IMR-90 (cell line): Measurements from ENCODE around the gene RASD2. TPM values are rescaled to one million over a fixed set of nuclear protein-coding genes. Genes with fewer than 3 reads are reported as not detected.

Experiments
- ATAC-seq: fragments of 200-7000 bp; cut with Tn5 transposase; 2 replicates; pipeline ENCODE4 v1.9.1; 2020; ENCODE audit warnings: low read depth, mild to moderate bottlenecking, moderate library complexity
- BruUV-seq: library from RNA; stranded (reverse); fragments of 400-500 nt; replicated peaks from 2 replicates; lab custom pipeline; 2021; lab: Mats Ljungman, UMichigan
- CTCF ChIA-PET: fragments of 300-600 bp; formaldehyde crosslinking; extraction: SDS; loops from one replicate; lab custom pipeline; 2021; ENCODE audit warnings: antibody characterized with exemption; lab: Yijun Ruan, JAX
- POLR2A ChIA-PET: fragments of 300-600 bp; sonication (Branson Sonifier 250); formaldehyde crosslinking; loops from one replicate; lab custom pipeline; 2022; ENCODE audit warnings: antibody characterized with exemption; ENCODE audit not compliant: unreplicated experiment; lab: Charles Lee
- DNase-seq: peaks from one replicate; pipeline ENCODE4 v3.0.0; 2013
- H2AFZ ChIP-seq: replicated peaks from 2 replicates; pipeline ENCODE3; 2013; ENCODE audit warnings: low read length, mild to moderate bottlenecking; ENCODE audit not compliant: poor library complexity
- H2AK5ac ChIP-seq: 2 replicates; pipeline ENCODE4 v1.6.1; 2013; ENCODE audit warnings: low read depth, low read length, inconsistent platforms
- H2AK9ac ChIP-seq: replicated peaks from 2 replicates; pipeline ENCODE3; 2013; ENCODE audit warnings: mild to moderate bottlenecking, low read depth, low read length, moderate library complexity; ENCODE audit not compliant: poor library complexity
- H2BK120ac ChIP-seq: 2 replicates; pipeline ENCODE4 v1.6.1; 2013; ENCODE audit warnings: low read depth, low read length, inconsistent platforms
- H2BK15ac ChIP-seq: 3 replicates; pipeline ENCODE4 v1.6.1; 2013; ENCODE audit warnings: low read depth, low read length, inconsistent platforms
- H2BK20ac ChIP-seq: 2 replicates; pipeline ENCODE4 v1.6.1; 2013; ENCODE audit warnings: low read depth, mild to moderate bottlenecking, inconsistent platforms, low read length, moderate library complexity
- H2BK5ac ChIP-seq: 2 replicates; pipeline ENCODE4 v1.6.1; 2013; ENCODE audit warnings: mild to moderate bottlenecking, low read depth, low read length, inconsistent platforms; ENCODE audit not compliant: poor library complexity, severe bottlenecking
- H3K14ac ChIP-seq: replicated peaks from 2 replicates; pipeline ENCODE4 v1.6.1; 2013; ENCODE audit warnings: low read depth, low read length, inconsistent platforms
- H3K18ac ChIP-seq: 2 replicates; pipeline ENCODE4 v1.6.1; 2013; ENCODE audit warnings: low read depth, low read length, control low read depth
- H3K23ac ChIP-seq: 2 replicates; pipeline ENCODE4 v1.6.1; 2013; ENCODE audit warnings: low read depth, low read length, inconsistent platforms
- H3K27ac ChIP-seq: 2 replicates; pipeline ENCODE4 v1.5.1; 2013; ENCODE audit warnings: mild to moderate bottlenecking, control low read depth, low read length; ENCODE audit not compliant: insufficient read depth
- H3K27me3 ChIP-seq: 2 replicates; pipeline ENCODE4 v1.6.1; 2013; ENCODE audit warnings: low read length; ENCODE audit not compliant: control insufficient read depth, insufficient read depth
- H3K36me3 ChIP-seq: 2 replicates; pipeline ENCODE4 v1.6.1; 2013; ENCODE audit warnings: low read length, mixed read lengths; ENCODE audit not compliant: control insufficient read depth, insufficient read depth
- H3K4ac ChIP-seq: 2 replicates; pipeline ENCODE4 v1.6.1; 2013; ENCODE audit warnings: low read depth, low read length, inconsistent platforms
- H3K4me1 ChIP-seq: 2 replicates; pipeline ENCODE4 v1.6.1; 2013; ENCODE audit warnings: low read length, mixed read lengths; ENCODE audit not compliant: control insufficient read depth, insufficient read depth
- H3K4me2 ChIP-seq: 2 replicates; pipeline ENCODE4 v1.6.1; 2013; ENCODE audit warnings: low read depth, mild to moderate bottlenecking, control low read depth, low read length, moderate library complexity
- H3K4me3 ChIP-seq: 2 replicates; pipeline ENCODE4 v1.5.1; 2013; ENCODE audit warnings: low read depth, mild to moderate bottlenecking, control low read depth, low read length, moderate library complexity; ENCODE audit not compliant: insufficient read depth
- H3K56ac ChIP-seq: 2 replicates; pipeline ENCODE4 v1.6.1; 2013; ENCODE audit warnings: low read length, inconsistent platforms; ENCODE audit not compliant: insufficient read depth; ENCODE audit errors: extremely low read depth
- H3K79me1 ChIP-seq, 2 experiments: 2 replicates each; pipeline ENCODE4 v1.6.1; 2013; ENCODE audit warnings: low read length in 2 of 2, inconsistent platforms in 1 of 2, low read depth in 1 of 2
- H3K9ac ChIP-seq: 2 replicates; pipeline ENCODE4 v1.6.1; 2013; ENCODE audit warnings: low read depth, low read length, control low read depth
- H3K9me1 ChIP-seq: 2 replicates; pipeline ENCODE4 v1.6.1; 2013; ENCODE audit warnings: low read length, inconsistent platforms; ENCODE audit not compliant: insufficient read depth
- H3K9me3 ChIP-seq: 2 replicates; pipeline ENCODE4 v1.6.1; 2013; ENCODE audit warnings: low read length; ENCODE audit not compliant: control insufficient read depth, insufficient read depth
- H4K20me1 ChIP-seq: 2 replicates; pipeline ENCODE4 v1.6.1; 2013; ENCODE audit warnings: low read length, inconsistent platforms; ENCODE audit not compliant: insufficient read depth
- H4K5ac ChIP-seq: 2 replicates; pipeline ENCODE4 v1.6.1; 2013; ENCODE audit warnings: mild to moderate bottlenecking, low read depth, low read length, control low read depth
- H4K8ac ChIP-seq, 2 experiments: 2 replicates each; pipeline ENCODE4 v1.6.1; 2013; ENCODE audit warnings: low read depth in 2 of 2, low read length in 2 of 2, control low read depth in 1 of 2, inconsistent platforms in 1 of 2
- H4K91ac ChIP-seq: 2 replicates; pipeline ENCODE4 v1.6.1; 2013; ENCODE audit warnings: low read depth, low read length, inconsistent platforms; ENCODE audit not compliant: insufficient read depth
- BHLHE40 ChIP-seq: fragments of 150-350 bp; IDR thresholded peaks from 2 replicates; pipeline ENCODE4 v1.6.1; 2016; ENCODE audit warnings: mild to moderate bottlenecking, low read depth, low read length
- CEBPB ChIP-seq: IDR thresholded peaks from 2 replicates; pipeline ENCODE4 v1.6.1; 2012; ENCODE audit warnings: low read depth, low read length, improper control_type of control experiment
- FOS ChIP-seq: fragments of 150-350 bp; IDR thresholded peaks from 2 replicates; pipeline ENCODE4 v1.6.1; 2016; ENCODE audit warnings: low read depth, low read length
- MAZ ChIP-seq: IDR thresholded peaks from 2 replicates; pipeline ENCODE4 v1.6.1; 2012; ENCODE audit warnings: low read depth, mild to moderate bottlenecking, low read length, improper control_type of control experiment, moderate library complexity, borderline replicate concordance
- NFE2L2 ChIP-seq: fragments of 150-350 bp; IDR thresholded peaks from 2 replicates; pipeline ENCODE4 v1.6.1; 2016; ENCODE audit warnings: low read depth, mild to moderate bottlenecking, low read length
- POLR2A ChIP-seq: IDR thresholded peaks from 2 replicates; pipeline ENCODE4 v1.6.1; 2012; ENCODE audit warnings: mild to moderate bottlenecking, low read depth, low read length
- RAD21 ChIP-seq: IDR thresholded peaks from 2 replicates; pipeline ENCODE4 v1.6.1; 2012; ENCODE audit warnings: low read length, improper control_type of control experiment
- RCOR1 ChIP-seq: IDR thresholded peaks from 2 replicates; pipeline ENCODE4 v1.6.1; 2012; ENCODE audit warnings: mild to moderate bottlenecking, low read length, improper control_type of control experiment; ENCODE audit not compliant: insufficient replicate concordance
- RFX5 ChIP-seq: IDR thresholded peaks from 2 replicates; pipeline ENCODE4 v1.8.0; 2012; ENCODE audit warnings: low read depth, mild to moderate bottlenecking, low read length, moderate library complexity
- SMC3 ChIP-seq: fragments of 150-350 bp; IDR thresholded peaks from 2 replicates; pipeline ENCODE4 v1.6.1; 2016; ENCODE audit warnings: low read depth, mild to moderate bottlenecking, antibody characterized with exemption, low read length, moderate library complexity
- WGBS, 2 experiments: methylation state at CpG; one replicate each; pipeline versions ENCODE4 v1.1.5 to v1.1.7; 2013; ENCODE audit warnings: missing lambda C conversion rate in 2 of 2; ENCODE audit not compliant: insufficient read length in 1 of 2; ENCODE audit errors: extremely low coverage in 2 of 2; 5-methylcytosine and 5-hydroxymethylcytosine counted together
- dilution Hi-C: fragments of 300-500 bp; cut with HindIII; formaldehyde crosslinking; loops from one replicate; pipeline ENCODE4 v1.14.3; 2018; ENCODE audit warnings: low sequenced_read_pairs; ENCODE audit not compliant: unreplicated experiment
- in situ Hi-C: fragments of 300-500 bp; cut with MboI; formaldehyde crosslinking; loops from 3 replicates; pipeline ENCODE4 v1.14.3; 2019; ENCODE audit warnings: low sequenced_read_pairs, inconsistent platforms, mixed read lengths
- intact Hi-C: fragments of 100-400 bp; cut with micrococcal nuclease; formaldehyde crosslinking; loops from 2 replicates; pipeline ENCODE4 v1.10.0; 2022
- polyA plus RNA-seq, 3 experiments: library from polyadenylated mRNA; depleted of rRNA; stranded (reverse); fragments of >200 nt; gene quantifications; 2 replicates each; pipeline ENCODE4 v1.2.3, GENCODE V29; 2012; ENCODE audit warnings: low replicate concordance in 1 of 3
- total RNA-seq: library from RNA; depleted of rRNA; stranded (reverse); fragments of >200 nt; gene quantifications from 2 replicates; pipeline ENCODE4 v1.2.3, GENCODE V29; 2012
- TF ChIP-seq, protein P1 (sequence below): fragments of 150-350 bp; IDR thresholded peaks from 2 replicates; pipeline ENCODE4 v1.6.1; 2017; ENCODE audit warnings: mild to moderate bottlenecking, antibody characterized with exemption, low read length, low read depth
- TF ChIP-seq, protein P2 (sequence below): conservative IDR thresholded peaks from 2 replicates; pipeline ENCODE4 v1.5.1; 2012; ENCODE audit warnings: mild to moderate bottlenecking, low read depth, low read length, improper control_type of control experiment

Gene RASD2
- total and polyA plus RNA-seq, 2 of the 4 experiments (the other 2 are of a cell fraction), result under 0.01 to 0.32 TPM

DNA sequence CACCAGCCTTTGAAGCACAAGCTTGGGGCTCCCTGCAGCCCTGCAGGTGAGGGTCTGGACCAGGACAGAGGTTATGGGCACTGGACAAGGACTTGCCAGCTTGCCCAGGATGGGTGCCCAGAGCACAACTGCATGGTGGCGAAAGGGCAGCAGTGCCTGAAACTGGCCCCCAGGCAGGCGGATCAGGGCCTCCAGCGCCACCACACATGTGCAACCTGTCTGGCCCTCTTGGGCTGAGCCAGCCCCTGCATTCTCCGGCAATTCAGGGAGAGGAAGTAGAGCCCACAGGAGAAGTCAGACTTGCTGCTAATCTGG, 57.7 kb downstream of the RASD2 start:
- Histone ChIP-seq H4K91ac (no peak overlapping the region), H3K14ac (no peak overlapping the region), H2BK5ac (no peak overlapping the region), H2BK15ac (no peak overlapping the region), H3K9me1 (peaks cover 3% of the 10 kb centered on the region; the same call in 1 of the 2 replicates), H2BK120ac (no peak overlapping the region), H3K36me3 (no peaks in the 10 kb centered on the region), H3K18ac (no peak overlapping the region), H2AK9ac (no peak overlapping the region), H3K4ac (no peak overlapping the region), H3K4me3 (no peak overlapping the region), H3K9me3 (no peaks in the 10 kb centered on the region), H2AK5ac (no peak overlapping the region), H2BK20ac (no peak overlapping the region), H4K5ac (no peak overlapping the region), H3K23ac (no peak overlapping the region), H4K20me1 (no peaks in the 10 kb centered on the region), H4K8ac (no peak overlapping the region), H3K9ac (no peak overlapping the region), H3K27ac (no peak overlapping the region), H2AFZ (no peak overlapping the region), H3K27me3 (peaks cover 16% of the 10 kb centered on the region; the same call in 1 of the 2 replicates), H3K4me2 (no peak overlapping the region), H3K56ac (no peak overlapping the region), H3K4me1 (peaks cover 6% of the 10 kb centered on the region; the same call in 1 of the 2 replicates), H3K79me1 (no peaks in the 10 kb centered on the region)
- BruUV-seq, result no TSS peak
- ATAC-seq (no peak), DNase-seq (no peak)
- dilution Hi-C loops, result no loop called here
- in situ Hi-C loops, result no loop called here
- ChIA-PET POLR2A (no interaction called here), CTCF (no interaction called here)
- TF ChIP-seq NFE2L2 (no peak), RFX5 (no peak), CEBPB (no peak), BHLHE40 (no peak), FOS (no peak), POLR2A (no peak), MAZ (no peak), RAD21 (no peak), SMC3 (no peak), RCOR1 (no peak)
- TF ChIP-seq, protein P1, sequence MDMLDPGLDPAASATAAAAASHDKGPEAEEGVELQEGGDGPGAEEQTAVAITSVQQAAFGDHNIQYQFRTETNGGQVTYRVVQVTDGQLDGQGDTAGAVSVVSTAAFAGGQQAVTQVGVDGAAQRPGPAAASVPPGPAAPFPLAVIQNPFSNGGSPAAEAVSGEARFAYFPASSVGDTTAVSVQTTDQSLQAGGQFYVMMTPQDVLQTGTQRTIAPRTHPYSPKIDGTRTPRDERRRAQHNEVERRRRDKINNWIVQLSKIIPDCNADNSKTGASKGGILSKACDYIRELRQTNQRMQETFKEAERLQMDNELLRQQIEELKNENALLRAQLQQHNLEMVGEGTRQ, result no peak
- TF ChIP-seq, protein P2, sequence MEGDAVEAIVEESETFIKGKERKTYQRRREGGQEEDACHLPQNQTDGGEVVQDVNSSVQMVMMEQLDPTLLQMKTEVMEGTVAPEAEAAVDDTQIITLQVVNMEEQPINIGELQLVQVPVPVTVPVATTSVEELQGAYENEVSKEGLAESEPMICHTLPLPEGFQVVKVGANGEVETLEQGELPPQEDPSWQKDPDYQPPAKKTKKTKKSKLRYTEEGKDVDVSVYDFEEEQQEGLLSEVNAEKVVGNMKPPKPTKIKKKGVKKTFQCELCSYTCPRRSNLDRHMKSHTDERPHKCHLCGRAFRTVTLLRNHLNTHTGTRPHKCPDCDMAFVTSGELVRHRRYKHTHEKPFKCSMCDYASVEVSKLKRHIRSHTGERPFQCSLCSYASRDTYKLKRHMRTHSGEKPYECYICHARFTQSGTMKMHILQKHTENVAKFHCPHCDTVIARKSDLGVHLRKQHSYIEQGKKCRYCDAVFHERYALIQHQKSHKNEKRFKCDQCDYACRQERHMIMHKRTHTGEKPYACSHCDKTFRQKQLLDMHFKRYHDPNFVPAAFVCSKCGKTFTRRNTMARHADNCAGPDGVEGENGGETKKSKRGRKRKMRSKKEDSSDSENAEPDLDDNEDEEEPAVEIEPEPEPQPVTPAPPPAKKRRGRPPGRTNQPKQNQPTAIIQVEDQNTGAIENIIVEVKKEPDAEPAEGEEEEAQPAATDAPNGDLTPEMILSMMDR, result no peak
- intact Hi-C loops, result no loop called here
- 93% methylated on average over 4 of the region's 4 CpGs; no CpG with 5 or more reads in 1 of the 2 experiments for WGBS, 2 experiments
